ENCODE results near the gene TRIM14. TPM values are rescaled to one million over a fixed set of nuclear protein-coding genes. Genes with fewer than 3 reads are reported as not detected.

TRIM14 gene
- total RNA-seq, 4 donors from 2014 or later, result 9.4 to 16.8 (median 10.1) TPM

- no peak for TF ChIP-seq EP300 (IDR thresholded peaks at IDR 0.05)
- TF ChIP-seq POLR2A (IDR thresholded peaks at IDR 0.05), result no peak
- TF ChIP-seq, protein P1, sequence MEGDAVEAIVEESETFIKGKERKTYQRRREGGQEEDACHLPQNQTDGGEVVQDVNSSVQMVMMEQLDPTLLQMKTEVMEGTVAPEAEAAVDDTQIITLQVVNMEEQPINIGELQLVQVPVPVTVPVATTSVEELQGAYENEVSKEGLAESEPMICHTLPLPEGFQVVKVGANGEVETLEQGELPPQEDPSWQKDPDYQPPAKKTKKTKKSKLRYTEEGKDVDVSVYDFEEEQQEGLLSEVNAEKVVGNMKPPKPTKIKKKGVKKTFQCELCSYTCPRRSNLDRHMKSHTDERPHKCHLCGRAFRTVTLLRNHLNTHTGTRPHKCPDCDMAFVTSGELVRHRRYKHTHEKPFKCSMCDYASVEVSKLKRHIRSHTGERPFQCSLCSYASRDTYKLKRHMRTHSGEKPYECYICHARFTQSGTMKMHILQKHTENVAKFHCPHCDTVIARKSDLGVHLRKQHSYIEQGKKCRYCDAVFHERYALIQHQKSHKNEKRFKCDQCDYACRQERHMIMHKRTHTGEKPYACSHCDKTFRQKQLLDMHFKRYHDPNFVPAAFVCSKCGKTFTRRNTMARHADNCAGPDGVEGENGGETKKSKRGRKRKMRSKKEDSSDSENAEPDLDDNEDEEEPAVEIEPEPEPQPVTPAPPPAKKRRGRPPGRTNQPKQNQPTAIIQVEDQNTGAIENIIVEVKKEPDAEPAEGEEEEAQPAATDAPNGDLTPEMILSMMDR (IDR thresholded peaks at IDR 0.05), result no peak
- peaks cover 0 to 3% (median 0%) of the 10 kb centered on the region in 4 donors for H3K9me3 ChIP-seq
- no peaks in the 10 kb centered on the region for H3K27me3 ChIP-seq
- 82 to 85% methylated on average over 2 of the region's 2 CpGs for WGBS, 2 donors
- H3K36me3 ChIP-seq, result no peaks in the 10 kb centered on the region
- no peak overlapping the region for H3K4me3 ChIP-seq
- no peak overlapping the region for H3K27ac ChIP-seq
- DNase-seq (ENCODE audit: low spot score in 2 of 2), result no peak
- H3K4me1 ChIP-seq, result no peaks in the 10 kb centered on the region
These were observed 28.6 kb upstream of the TRIM14 start for GRCh38 chr9:98147582-98147981.

- Histone ChIP-seq H3K27me3 (no peaks in the 10 kb centered on the region), H3K27ac (peak overlapping the region in 1 of 4 donors; percentile 70), H3K9me3 (no peaks in the 10 kb centered on the region), H3K4me3 (no peak overlapping the region), H3K36me3 (no peaks in the 10 kb centered on the region), H3K4me1 (no peaks in the 10 kb centered on the region)
- WGBS, 2 donors, result 65 to 75% methylated on average over 7 of the region's 7 CpGs
- TF ChIP-seq EP300 (IDR thresholded peaks at IDR 0.05), result no peak
- TF ChIP-seq, protein P1 (IDR thresholded peaks at IDR 0.05), result no peak
- no peak for DNase-seq (ENCODE audit: low spot score in 2 of 2)
These were observed 27.3 kb upstream of the TRIM14 start for GRCh38 chr9:98146101-98146991.

DNA sequence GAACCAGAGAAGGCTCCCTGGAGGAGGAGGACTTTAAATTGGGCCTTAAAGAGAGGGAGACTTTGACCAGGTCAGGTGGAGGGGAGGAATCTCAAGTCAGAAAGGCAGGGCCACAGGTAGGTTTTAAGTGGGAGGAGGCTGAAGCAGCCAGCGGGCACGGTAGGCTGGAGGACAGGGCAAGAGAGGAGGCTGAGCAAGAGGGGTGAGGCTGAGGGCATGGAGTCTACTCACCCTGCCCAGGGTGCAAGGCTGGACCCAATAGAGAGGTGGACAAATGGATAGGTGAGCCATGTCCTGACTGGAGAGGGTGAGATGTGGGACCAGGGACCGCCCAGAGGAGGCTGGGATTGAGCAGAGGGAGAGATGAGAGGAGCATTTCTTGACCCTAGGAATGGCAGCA, 25.6 kb upstream of the TRIM14 start:
- WGBS, 2 donors, result 79 to 94% methylated on average over 3 of the region's 3 CpGs

GRCh38 chr9:98144076-98144475, 25.1 kb upstream of the TRIM14 start:
- H3K4me3 ChIP-seq, result no peak overlapping the region
- TF ChIP-seq POLR2A (IDR thresholded peaks at IDR 0.05) (no peak), EP300 (IDR thresholded peaks at IDR 0.05) (no peak)
- TF ChIP-seq, protein P1 (IDR thresholded peaks at IDR 0.05), result no peak
- H3K27ac ChIP-seq, result peak overlapping the region in 1 of 4 donors; percentile 52
- no peaks in the 10 kb centered on the region for H3K36me3 ChIP-seq
- H3K4me1 ChIP-seq, result no peaks in the 10 kb centered on the region
- 89 to 96% methylated on average over 4 of the region's 4 CpGs for WGBS, 2 donors
- no peaks in the 10 kb centered on the region for H3K9me3 ChIP-seq
- DNase-seq (ENCODE audit: low spot score in 2 of 2), result no peak
- H3K27me3 ChIP-seq, result no peaks in the 10 kb centered on the region

More for the DNA sequence above, 25.6 kb upstream of the TRIM14 start:
- TF ChIP-seq EP300 (IDR thresholded peaks at IDR 0.05) (no peak), POLR2A (IDR thresholded peaks at IDR 0.05) (no peak)
- Histone ChIP-seq H3K36me3 (no peaks in the 10 kb centered on the region), H3K9me3 (no peaks in the 10 kb centered on the region), H3K27ac (no peak overlapping the region), H3K27me3 (no peaks in the 10 kb centered on the region), H3K4me1 (no peaks in the 10 kb centered on the region), H3K4me3 (no peak overlapping the region)
- DNase-seq (ENCODE audit: low spot score in 2 of 2), result no peak

GRCh38 chr9:98142925-98143481, 24.0 kb upstream of the TRIM14 start:
- DNase-seq (ENCODE audit: low spot score in 2 of 2), result no peak
- Histone ChIP-seq H3K4me1 (no peaks in the 10 kb centered on the region), H3K4me3 (no peak overlapping the region), H3K27ac (peak overlapping the region in 1 of 4 donors; percentile 52), H3K27me3 (no peaks in the 10 kb centered on the region), H3K9me3 (no peaks in the 10 kb centered on the region), H3K36me3 (no peaks in the 10 kb centered on the region)
- 88% methylated on average over 8 of the region's 8 CpGs for WGBS, 2 donors
- TF ChIP-seq EP300 (IDR thresholded peaks at IDR 0.05), result no peak
- no peak for TF ChIP-seq POLR2A (IDR thresholded peaks at IDR 0.05)
- TF ChIP-seq, protein P1 (IDR thresholded peaks at IDR 0.05), result no peak
